Rectal smooth muscle tissue (tissue), 1 donor: ENCODE results near the gene DHRS12.
A peak's percentile ranks its signal among the peaks of the same experiment; 100 is the strongest.

Source experiments
- H3K27ac ChIP-seq: one replicate; pipeline ENCODE4 v1.7.0; 2013; ENCODE audit warnings: low read depth, low read length, inconsistent platforms
- H3K27me3 ChIP-seq: one replicate; pipeline ENCODE4 v1.7.0; 2013; ENCODE audit warnings: low read length; ENCODE audit not compliant: control insufficient read depth, insufficient read depth
- H3K36me3 ChIP-seq: one replicate; pipeline ENCODE4 v1.7.0; 2013; ENCODE audit warnings: low read length; ENCODE audit not compliant: control insufficient read depth, insufficient read depth
- H3K4me1 ChIP-seq: one replicate; pipeline ENCODE4 v1.7.0; 2013; ENCODE audit warnings: low read length; ENCODE audit not compliant: control insufficient read depth, insufficient read depth
- H3K4me3 ChIP-seq: one replicate; pipeline ENCODE4 v1.7.0; 2013; ENCODE audit warnings: low read length
- H3K9ac ChIP-seq: one replicate; pipeline ENCODE4 v1.7.0; 2013; ENCODE audit warnings: low read length

DHRS12 gene

GRCh38 chr13:51800486-51800885 lies 3.5 kb downstream of the DHRS12 start:
- Histone ChIP-seq H3K27me3 (no peaks in the 10 kb centered on the region), H3K4me1 (peaks cover 24% of the 10 kb centered on the region), H3K9ac (no peak overlapping the region), H3K36me3 (peaks cover 3% of the 10 kb centered on the region), H3K27ac (peak overlapping the region; percentile 37), H3K4me3 (no peak overlapping the region)

GRCh38 chr13:51799261-51799660 lies 4.7 kb downstream of the DHRS12 start:
- H3K27me3 ChIP-seq: no peaks in the 10 kb centered on the region
- H3K4me1 ChIP-seq: peaks cover 21% of the 10 kb centered on the region
- no peak overlapping the region for H3K27ac ChIP-seq
- peaks cover 3% of the 10 kb centered on the region for H3K36me3 ChIP-seq
- H3K9ac ChIP-seq: no peak overlapping the region
- H3K4me3 ChIP-seq: no peak overlapping the region

GRCh38 chr13:51797664-51798488 lies 6.1 kb downstream of the DHRS12 start:
- H3K4me1 ChIP-seq: peaks cover 18% of the 10 kb centered on the region

GRCh38 chr13:51796546-51796945 lies 7.4 kb downstream of the DHRS12 start:
- H3K36me3 ChIP-seq: peaks cover 3% of the 10 kb centered on the region
- H3K27ac ChIP-seq: no peak overlapping the region
- no peak overlapping the region for H3K4me3 ChIP-seq
- H3K9ac ChIP-seq: no peak overlapping the region
- peaks cover 6% of the 10 kb centered on the region for H3K4me1 ChIP-seq
- H3K27me3 ChIP-seq: no peaks in the 10 kb centered on the region

More at GRCh38 chr13:51797664-51798488, 6.1 kb downstream of the DHRS12 start:
- Histone ChIP-seq H3K4me3 (no peak overlapping the region), H3K27me3 (no peaks in the 10 kb centered on the region), H3K27ac (no peak overlapping the region), H3K36me3 (peaks cover 3% of the 10 kb centered on the region), H3K9ac (no peak overlapping the region)

- Histone ChIP-seq H3K4me3 (no peak overlapping the region), H3K4me1 (peaks cover 5% of the 10 kb centered on the region), H3K36me3 (peaks cover 3% of the 10 kb centered on the region), H3K9ac (no peak overlapping the region), H3K27ac (no peak overlapping the region), H3K27me3 (no peaks in the 10 kb centered on the region)
Observed at GRCh38 chr13:51795419-51795818, 8.5 kb downstream of the DHRS12 start.

- Histone ChIP-seq H3K4me1 (peaks cover under 1% of the 10 kb centered on the region), H3K36me3 (peaks cover 3% of the 10 kb centered on the region), H3K27me3 (no peaks in the 10 kb centered on the region), H3K27ac (no peak overlapping the region), H3K4me3 (no peak overlapping the region), H3K9ac (no peak overlapping the region)
Observed at GRCh38 chr13:51794964-51795363, 9.0 kb downstream of the DHRS12 start.

GRCh38 chr13:51793570-51794271 lies 10.2 kb downstream of the DHRS12 start:
- Histone ChIP-seq H3K4me3 (no peak overlapping the region), H3K9ac (no peak overlapping the region), H3K27me3 (no peaks in the 10 kb centered on the region), H3K27ac (no peak overlapping the region), H3K36me3 (peaks cover 3% of the 10 kb centered on the region), H3K4me1 (no peaks in the 10 kb centered on the region)

- Histone ChIP-seq H3K27ac (peak overlapping the region; percentile 44), H3K4me1 (peaks cover 8% of the 10 kb centered on the region), H3K4me3 (no peak overlapping the region), H3K36me3 (no peaks in the 10 kb centered on the region), H3K9ac (no peak overlapping the region), H3K27me3 (no peaks in the 10 kb centered on the region)
Observed at GRCh38 chr13:51786425-51787265, 17.3 kb downstream of the DHRS12 start.

- Histone ChIP-seq H3K4me3 (no peak overlapping the region), H3K27me3 (no peaks in the 10 kb centered on the region), H3K9ac (no peak overlapping the region), H3K27ac (peak overlapping the region; percentile 34), H3K4me1 (peaks cover 8% of the 10 kb centered on the region), H3K36me3 (no peaks in the 10 kb centered on the region)
Observed at GRCh38 chr13:51785712-51786424, 18.1 kb downstream of the DHRS12 start.

- H3K27me3 ChIP-seq: no peaks in the 10 kb centered on the region
- H3K9ac ChIP-seq: no peak overlapping the region
- no peaks in the 10 kb centered on the region for H3K36me3 ChIP-seq
- H3K4me3 ChIP-seq: no peak overlapping the region
- peaks cover 8% of the 10 kb centered on the region for H3K4me1 ChIP-seq
- H3K27ac ChIP-seq: no peak overlapping the region
Observed at GRCh38 chr13:51784097-51784496, 19.9 kb downstream of the DHRS12 start.

- Histone ChIP-seq H3K4me3 (no peak overlapping the region), H3K27me3 (no peaks in the 10 kb centered on the region), H3K4me1 (peaks cover 8% of the 10 kb centered on the region), H3K27ac (no peak overlapping the region), H3K36me3 (no peaks in the 10 kb centered on the region), H3K9ac (no peak overlapping the region)
Observed at GRCh38 chr13:51783428-51784094, 20.4 kb downstream of the DHRS12 start.
